GM23338 (cell line): Measurements from ENCODE around the gene CHPF. TPM values are rescaled to one million over a fixed set of nuclear protein-coding genes. Genes with fewer than 3 reads are reported as not detected.

Experiments used
- ATAC-seq: fragments of 200-7000 bp; cut with Tn5 transposase; 3 replicates; pipeline ENCODE4 v1.9.1; 2020
- DNase-seq: peaks from one replicate; pipeline ENCODE4 v3.0.0-alpha.2; 2015; ENCODE audit warnings: low spot score
- H2AFZ ChIP-seq: fragments of 200-600 bp; sonication (generic); 2 replicates; pipeline ENCODE4 v1.8.0; 2016; ENCODE audit warnings: antibody characterized with exemption, mild to moderate bottlenecking, moderate library complexity
- H3F3A ChIP-seq: fragments of 200-600 bp; sonication (generic); replicated peaks from 2 replicates; pipeline ENCODE4 v1.8.0; 2017; ENCODE audit warnings: antibody characterized with exemption, mixed run types, low read depth
- H3K27ac ChIP-seq: fragments of 200-600 bp; sonication (generic); 2 replicates; pipeline ENCODE4 v1.6.1; 2016; ENCODE audit warnings: low read depth
- H3K27me3 ChIP-seq: fragments of 200-600 bp; sonication (generic); 2 replicates; pipeline ENCODE4 v1.8.0; 2016; ENCODE audit warnings: mild to moderate bottlenecking, mixed run types, moderate library complexity; ENCODE audit not compliant: insufficient read depth
- H3K36me3 ChIP-seq: fragments of 200-600 bp; sonication (generic); 2 replicates; pipeline ENCODE4 v1.8.0; 2016; ENCODE audit warnings: mild to moderate bottlenecking; ENCODE audit not compliant: insufficient read depth
- H3K4me1 ChIP-seq: fragments of 200-600 bp; sonication (generic); 2 replicates; pipeline ENCODE4 v1.8.0; 2016; ENCODE audit warnings: mild to moderate bottlenecking, moderate library complexity; ENCODE audit not compliant: insufficient read depth
- H3K4me2 ChIP-seq: fragments of 200-600 bp; sonication (generic); 2 replicates; pipeline ENCODE4 v1.7.1; 2017; ENCODE audit warnings: mixed run types
- H3K4me3 ChIP-seq: fragments of 200-600 bp; sonication (generic); 2 replicates; pipeline ENCODE4 v1.6.1; 2016; ENCODE audit warnings: mixed run types
- H3K79me2 ChIP-seq: fragments of 200-600 bp; sonication (generic); replicated peaks from 2 replicates; pipeline ENCODE4 v1.8.0; 2017; ENCODE audit warnings: mild to moderate bottlenecking; ENCODE audit not compliant: insufficient read depth
- H3K9me2 ChIP-seq: fragments of 200-600 bp; sonication (generic); 2 replicates; pipeline ENCODE4 v1.8.0; 2017; ENCODE audit not compliant: insufficient read depth
- H4K20me1 ChIP-seq: fragments of 200-600 bp; sonication (generic); replicated peaks from 2 replicates; pipeline ENCODE4 v1.8.0; 2017; ENCODE audit warnings: mild to moderate bottlenecking; ENCODE audit not compliant: insufficient read depth
- H3K27ac Mint-ChIP-seq: 2 replicates; pipeline ENCODE4 v1.8.0; 2020; ENCODE audit warnings: inconsistent platforms, mild to moderate bottlenecking, moderate library complexity, mixed read lengths
- H3K27me3 Mint-ChIP-seq: 3 replicates; pipeline ENCODE4 v1.8.0; 2022; ENCODE audit warnings: low read depth, mild to moderate bottlenecking, moderate library complexity, mixed read lengths, inconsistent platforms; ENCODE audit not compliant: insufficient read depth, poor library complexity
- H3K36me3 Mint-ChIP-seq: 3 replicates; pipeline ENCODE4 v1.8.0; 2021; ENCODE audit warnings: low read depth, mild to moderate bottlenecking, inconsistent platforms, moderate library complexity, mixed read lengths
- H3K4me1 Mint-ChIP-seq: 3 replicates; pipeline ENCODE4 v1.8.0; 2020; ENCODE audit warnings: mild to moderate bottlenecking, inconsistent platforms, mixed read lengths
- H3K4me3 Mint-ChIP-seq: 3 replicates; pipeline ENCODE4 v1.8.0; 2021; ENCODE audit warnings: moderate library complexity, mild to moderate bottlenecking, inconsistent platforms, mixed read lengths
- H3K9me3 Mint-ChIP-seq: 3 replicates; pipeline ENCODE4 v1.8.0; 2020; ENCODE audit warnings: moderate library complexity, mild to moderate bottlenecking, inconsistent platforms, mixed read lengths
- ETS1 ChIP-seq: IDR thresholded peaks from 2 replicates; pipeline ENCODE4 v1.6.1; 2016; ENCODE audit warnings: antibody characterized with exemption
- EZH2 ChIP-seq: fragments of 200-600 bp; sonication (generic); IDR thresholded peaks from one replicate; pipeline ENCODE4 v1.8.0; 2017; ENCODE audit warnings: antibody characterized with exemption, mild to moderate bottlenecking, low read depth; ENCODE audit not compliant: unreplicated experiment
- EZH2phosphoT487 ChIP-seq: fragments of 200-600 bp; sonication (generic); IDR thresholded peaks from one replicate; pipeline ENCODE4 v1.8.1; 2018; ENCODE audit warnings: antibody characterized with exemption; ENCODE audit not compliant: unreplicated experiment
- JUNB ChIP-seq: IDR thresholded peaks from one replicate; pipeline ENCODE4 v1.6.1; 2016; ENCODE audit warnings: antibody characterized with exemption; ENCODE audit not compliant: unreplicated experiment
- ZNF114 ChIP-seq: fragments of 250-450 bp; sonication (Bioruptor Pico); IDR thresholded peaks from 2 replicates; pipeline ENCODE4 v1.5.0; 2020; ENCODE audit warnings: mild to moderate bottlenecking, moderate library complexity
- ZNF462 ChIP-seq: fragments of 250-450 bp; sonication (Bioruptor Pico); IDR thresholded peaks from 2 replicates; pipeline ENCODE4 v1.5.0; 2020; ENCODE audit warnings: mild to moderate bottlenecking, moderate library complexity
- polyA plus RNA-seq: library from polyadenylated mRNA; unstranded; fragments of >200 nt; fragmentation: Nextera tagmentation; extraction: Ambion mirVana; gene quantifications from 2 replicates; pipeline ENCODE4 v1.2.1, GENCODE V29; 2016
- total RNA-seq: library from RNA; depleted of rRNA; stranded (reverse); fragments of >200 nt; shearing (Covaris generic); gene quantifications from 2 replicates; pipeline ENCODE4 v1.2.3, GENCODE V29; 2014
- TF ChIP-seq, protein P1 (sequence below): IDR thresholded peaks from one replicate; pipeline ENCODE4 v1.6.1; 2018; ENCODE audit warnings: antibody characterized with exemption; ENCODE audit not compliant: unreplicated experiment

CHPF gene
- total and polyA plus RNA-seq, 2 experiments from 2014 or later: 36.5 to 252 TPM

DNA sequence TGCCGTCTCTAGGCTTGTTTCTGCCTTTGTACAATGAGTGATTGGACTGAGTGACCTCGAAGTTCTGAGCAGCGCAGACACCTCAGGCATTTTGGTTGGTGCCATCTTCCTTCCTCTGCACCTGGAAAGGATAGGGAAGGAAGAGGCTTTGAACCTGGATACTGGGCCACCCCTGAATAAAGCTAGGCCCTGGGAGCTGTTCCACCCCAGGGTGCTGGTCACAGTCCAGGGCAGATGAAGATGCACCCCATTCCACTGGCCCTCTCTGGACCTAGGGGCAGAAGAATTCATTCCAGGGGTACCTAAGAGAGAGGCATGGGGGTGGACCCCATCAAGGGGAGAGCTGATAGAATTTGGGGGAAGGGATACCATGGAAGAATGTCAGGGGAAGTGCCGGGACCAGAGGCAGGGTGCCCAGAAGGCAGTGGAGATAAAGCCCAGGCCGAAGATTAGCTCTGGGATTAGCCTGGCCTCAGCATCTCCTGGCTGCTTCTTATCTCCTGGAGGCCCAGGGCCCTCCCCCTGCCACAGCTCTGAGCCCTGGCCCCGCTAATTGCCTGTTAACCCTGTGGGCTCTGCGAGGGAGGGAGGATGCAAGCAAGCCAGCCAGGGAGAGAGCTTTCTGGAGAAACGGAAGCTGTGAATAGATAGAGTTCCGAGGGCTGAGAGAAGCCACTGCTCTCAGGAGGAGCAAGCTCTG lies 17.9 kb downstream of the CHPF start:
- H3K27ac ChIP-seq: no peak overlapping the region
- H2AFZ ChIP-seq: no peak overlapping the region
- Mint-ChIP-seq H3K36me3 (no peaks in the 10 kb centered on the region; the same call in 2 of the 3 replicates), H3K4me1 (peaks cover 59% of the 10 kb centered on the region), H3K27me3 (peaks cover 38% of the 10 kb centered on the region), H3K9me3 (no peaks in the 10 kb centered on the region), H3K27ac (no peak overlapping the region), H3K4me3 (no peak overlapping the region)
- ATAC-seq (no peak), DNase-seq (no peak)
- TF ChIP-seq EZH2phosphoT487: no peak
- TF ChIP-seq ETS1: no peak
- no peak for TF ChIP-seq EZH2
- no peak for TF ChIP-seq ZNF462 (CRISPR knock-in tag)
- TF ChIP-seq, protein P1, sequence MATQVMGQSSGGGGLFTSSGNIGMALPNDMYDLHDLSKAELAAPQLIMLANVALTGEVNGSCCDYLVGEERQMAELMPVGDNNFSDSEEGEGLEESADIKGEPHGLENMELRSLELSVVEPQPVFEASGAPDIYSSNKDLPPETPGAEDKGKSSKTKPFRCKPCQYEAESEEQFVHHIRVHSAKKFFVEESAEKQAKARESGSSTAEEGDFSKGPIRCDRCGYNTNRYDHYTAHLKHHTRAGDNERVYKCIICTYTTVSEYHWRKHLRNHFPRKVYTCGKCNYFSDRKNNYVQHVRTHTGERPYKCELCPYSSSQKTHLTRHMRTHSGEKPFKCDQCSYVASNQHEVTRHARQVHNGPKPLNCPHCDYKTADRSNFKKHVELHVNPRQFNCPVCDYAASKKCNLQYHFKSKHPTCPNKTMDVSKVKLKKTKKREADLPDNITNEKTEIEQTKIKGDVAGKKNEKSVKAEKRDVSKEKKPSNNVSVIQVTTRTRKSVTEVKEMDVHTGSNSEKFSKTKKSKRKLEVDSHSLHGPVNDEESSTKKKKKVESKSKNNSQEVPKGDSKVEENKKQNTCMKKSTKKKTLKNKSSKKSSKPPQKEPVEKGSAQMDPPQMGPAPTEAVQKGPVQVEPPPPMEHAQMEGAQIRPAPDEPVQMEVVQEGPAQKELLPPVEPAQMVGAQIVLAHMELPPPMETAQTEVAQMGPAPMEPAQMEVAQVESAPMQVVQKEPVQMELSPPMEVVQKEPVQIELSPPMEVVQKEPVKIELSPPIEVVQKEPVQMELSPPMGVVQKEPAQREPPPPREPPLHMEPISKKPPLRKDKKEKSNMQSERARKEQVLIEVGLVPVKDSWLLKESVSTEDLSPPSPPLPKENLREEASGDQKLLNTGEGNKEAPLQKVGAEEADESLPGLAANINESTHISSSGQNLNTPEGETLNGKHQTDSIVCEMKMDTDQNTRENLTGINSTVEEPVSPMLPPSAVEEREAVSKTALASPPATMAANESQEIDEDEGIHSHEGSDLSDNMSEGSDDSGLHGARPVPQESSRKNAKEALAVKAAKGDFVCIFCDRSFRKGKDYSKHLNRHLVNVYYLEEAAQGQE: no peak
- TF ChIP-seq JUNB: no peak
- TF ChIP-seq ZNF114: no peak
- H3K4me2 ChIP-seq: peak overlapping the region; percentile 32; the same call in 1 of the 2 replicates
- no peaks in the 10 kb centered on the region for H4K20me1 ChIP-seq
- no peak overlapping the region for H3K4me3 ChIP-seq
- no peaks in the 10 kb centered on the region for H3K79me2 ChIP-seq
- no peaks in the 10 kb centered on the region; the same call in 1 of the 2 replicates for H3K36me3 ChIP-seq
- peaks cover 22% of the 10 kb centered on the region for H3F3A ChIP-seq
- H3K9me2 ChIP-seq: no peaks in the 10 kb centered on the region
- peaks cover 31% of the 10 kb centered on the region for H3K4me1 ChIP-seq
- peaks cover 39% of the 10 kb centered on the region for H3K27me3 ChIP-seq
